H9 (cell line): ENCODE results near the gene GJB5. TPM values are rescaled to one million over a fixed set of nuclear protein-coding genes. Genes with fewer than 3 reads are reported as not detected.

Source experiments
- DNase-seq: peaks from one replicate; pipeline ENCODE4 v3.0.0-alpha.2; 2017
- H2AFZ ChIP-seq: one replicate; pipeline ENCODE4 v1.6.1; 2013; ENCODE audit warnings: mild to moderate bottlenecking, low read length, control low read depth, moderate library complexity
- H2AK5ac ChIP-seq: 2 replicates; pipeline ENCODE4 v1.6.1; 2013; ENCODE audit warnings: low read length, control low read depth, mixed read lengths; ENCODE audit not compliant: insufficient read length
- H2BK120ac ChIP-seq: one replicate; pipeline ENCODE4 v1.6.1; 2013; ENCODE audit warnings: low read depth, mild to moderate bottlenecking, low read length, control low read depth, inconsistent platforms; ENCODE audit not compliant: poor library complexity, severe bottlenecking
- H2BK12ac ChIP-seq: 2 replicates; pipeline ENCODE4 v1.6.1; 2013; ENCODE audit warnings: low read length, control low read depth, mixed read lengths, low read depth; ENCODE audit not compliant: insufficient read length
- H2BK15ac ChIP-seq: 2 replicates; pipeline ENCODE4 v1.6.1; 2013; ENCODE audit warnings: low read depth, low read length, control low read depth
- H2BK20ac ChIP-seq: one replicate; pipeline ENCODE4 v1.6.1; 2013; ENCODE audit warnings: low read depth, mild to moderate bottlenecking, low read length, control low read depth, inconsistent platforms; ENCODE audit not compliant: poor library complexity, severe bottlenecking
- H2BK5ac ChIP-seq: 2 replicates; pipeline ENCODE4 v1.6.1; 2013; ENCODE audit warnings: low read length, control low read depth, mixed read lengths; ENCODE audit not compliant: insufficient read length
- H3K14ac ChIP-seq: 2 replicates; pipeline ENCODE4 v1.6.1; 2013; ENCODE audit warnings: low read length, control low read depth; ENCODE audit not compliant: insufficient read depth
- H3K18ac ChIP-seq: 2 replicates; pipeline ENCODE4 v1.6.1; 2013; ENCODE audit warnings: low read depth, mild to moderate bottlenecking, mixed read lengths, low read length, control low read depth; ENCODE audit not compliant: insufficient read length
- H3K23ac ChIP-seq: 2 replicates; pipeline ENCODE4 v1.6.1; 2013; ENCODE audit warnings: low read length, control low read depth, mixed read lengths, low read depth; ENCODE audit not compliant: insufficient read length
- H3K23me2 ChIP-seq: 2 replicates; pipeline ENCODE4 v1.6.1; 2013; ENCODE audit warnings: low read depth, mild to moderate bottlenecking, mixed read lengths, low read length, control low read depth; ENCODE audit not compliant: insufficient read length, poor library complexity, severe bottlenecking
- H3K27ac ChIP-seq: 2 replicates; pipeline ENCODE4 v1.5.1; 2013; ENCODE audit warnings: low read length, control low read depth, mixed read lengths, low read depth; ENCODE audit not compliant: insufficient read length
- H3K27me3 ChIP-seq: 2 replicates; pipeline ENCODE4 v1.6.1; 2013; ENCODE audit warnings: low read length, control low read depth, inconsistent platforms; ENCODE audit not compliant: insufficient read depth
- H3K4ac ChIP-seq: 2 replicates; pipeline ENCODE4 v1.6.1; 2013; ENCODE audit warnings: low read depth, mild to moderate bottlenecking, control low read depth, inconsistent platforms, low read length, moderate library complexity
- H3K4me1 ChIP-seq: 2 replicates; pipeline ENCODE4 v1.6.1; 2013; ENCODE audit warnings: low read length, control low read depth, inconsistent platforms; ENCODE audit not compliant: insufficient read depth
- H3K4me2 ChIP-seq: 2 replicates; pipeline ENCODE4 v1.6.1; 2013; ENCODE audit warnings: low read length, control low read depth, mixed read lengths; ENCODE audit not compliant: insufficient read length, insufficient read depth
- H3K56ac ChIP-seq: 2 replicates; pipeline ENCODE4 v1.6.1; 2013; ENCODE audit warnings: low read depth, mild to moderate bottlenecking, mixed read lengths, low read length, control low read depth; ENCODE audit not compliant: insufficient read length
- H3K79me1 ChIP-seq: 2 replicates; pipeline ENCODE4 v1.6.1; 2013; ENCODE audit warnings: low read depth, mild to moderate bottlenecking, moderate library complexity, low read length, control low read depth, inconsistent platforms; ENCODE audit not compliant: insufficient read depth, poor library complexity, severe bottlenecking
- H3K79me2 ChIP-seq: 2 replicates; pipeline ENCODE4 v1.6.1; 2013; ENCODE audit warnings: low read length, control low read depth, inconsistent platforms; ENCODE audit not compliant: insufficient read depth
- H3K9ac ChIP-seq: 2 replicates; pipeline ENCODE4 v1.6.1; 2013; ENCODE audit warnings: low read length, control low read depth, mixed read lengths; ENCODE audit not compliant: insufficient read length; ENCODE audit errors: extremely low read depth
- H3K9me3 ChIP-seq: one replicate; pipeline ENCODE4 v1.6.1; 2013; ENCODE audit warnings: low read depth, low read length, inconsistent platforms; ENCODE audit not compliant: control insufficient read depth
- H3T11ph ChIP-seq: one replicate; pipeline ENCODE4 v1.6.1; 2013; ENCODE audit warnings: mild to moderate bottlenecking, low read length, control low read depth, inconsistent platforms
- H4K20me1 ChIP-seq: one replicate; pipeline ENCODE4 v1.6.1; 2013; ENCODE audit not compliant: control insufficient read depth, insufficient read length, insufficient read depth
- H4K5ac ChIP-seq: 2 replicates; pipeline ENCODE4 v1.6.1; 2013; ENCODE audit warnings: low read depth, mild to moderate bottlenecking, mixed read lengths, low read length, control low read depth; ENCODE audit not compliant: insufficient read length
- H4K8ac ChIP-seq: replicated peaks from 2 replicates; pipeline ENCODE4 v1.6.1; 2013; ENCODE audit warnings: low read length, control low read depth, mixed read lengths, low read depth; ENCODE audit not compliant: insufficient read length
- H4K91ac ChIP-seq: 2 replicates; pipeline ENCODE4 v1.6.1; 2013; ENCODE audit warnings: low read depth, mild to moderate bottlenecking, moderate library complexity, mixed read lengths, low read length, control low read depth; ENCODE audit not compliant: insufficient read length
- H3K27ac Mint-ChIP-seq, 3 experiments: 2 replicates in 2 of 3; 3 replicates in 1 of 3; pipeline ENCODE4 v1.8.0; 2020 to 2021; ENCODE audit warnings: mixed read lengths in 3 of 3, mild to moderate bottlenecking in 1 of 3, moderate library complexity in 1 of 3
- H3K27me3 Mint-ChIP-seq: 2 replicates; pipeline ENCODE4 v1.8.0; 2021; ENCODE audit warnings: low read depth, mild to moderate bottlenecking, moderate library complexity, mixed read lengths
- H3K36me3 Mint-ChIP-seq, 3 experiments: 2 replicates in 2 of 3; 3 replicates in 1 of 3; pipeline ENCODE4 v1.8.0; 2020 to 2021; ENCODE audit warnings: low read depth in 3 of 3, mixed read lengths in 3 of 3; ENCODE audit not compliant: insufficient read depth in 1 of 3
- H3K4me1 Mint-ChIP-seq, 2 experiments: 2 replicates each; pipeline ENCODE4 v1.8.0; 2020; ENCODE audit warnings: mixed read lengths in 2 of 2
- H3K4me3 Mint-ChIP-seq, 2 experiments: 2 replicates in 1 of 2; 3 replicates in 1 of 2; pipeline ENCODE4 v1.8.0; 2020 to 2021; ENCODE audit warnings: mild to moderate bottlenecking in 2 of 2, mixed read lengths in 2 of 2, moderate library complexity in 1 of 2
- H3K9me3 Mint-ChIP-seq, 2 experiments: 2 replicates in 1 of 2; 3 replicates in 1 of 2; pipeline ENCODE4 v1.8.0; 2020; ENCODE audit warnings: mild to moderate bottlenecking in 2 of 2, mixed read lengths in 2 of 2, moderate library complexity in 1 of 2
- WGBS: extraction: QIAGEN DNeasy Blood & Tissue Kit; methylation state at CpG from one replicate; pipeline ENCODE4 v1.1.7; 2013; ENCODE audit warnings: missing lambda C conversion rate, low lambda C conversion rate, mixed read lengths; ENCODE audit not compliant: insufficient read length; ENCODE audit errors: extremely low coverage; 5-methylcytosine and 5-hydroxymethylcytosine counted together
- long read RNA-seq: library from polyadenylated mRNA; unstranded; transcript quantifications from one replicate; pipeline ENCODE4 v2.0.0, GENCODE V29; 2020
- total RNA-seq: library from RNA; stranded (reverse); gene quantifications from 2 replicates; pipeline ENCODE4 v1.2.1, GENCODE V29; 2021
- TF ChIP-seq, protein P1 (sequence below): fragments of 200-600 bp; sonication (generic); conservative IDR thresholded peaks from 3 replicates; pipeline ENCODE4 v1.8.0; 2021; ENCODE audit warnings: antibody characterized with exemption, mild to moderate bottlenecking

Gene GJB5
- total RNA-seq, result 0.22 and 0.26 TPM in 2 replicates
- long read RNA-seq, partial matches to known transcripts, result 0 of 1 reads
- long read RNA-seq, other reads (novel, unspliced or antisense), result 0 of 1 reads

DNA sequence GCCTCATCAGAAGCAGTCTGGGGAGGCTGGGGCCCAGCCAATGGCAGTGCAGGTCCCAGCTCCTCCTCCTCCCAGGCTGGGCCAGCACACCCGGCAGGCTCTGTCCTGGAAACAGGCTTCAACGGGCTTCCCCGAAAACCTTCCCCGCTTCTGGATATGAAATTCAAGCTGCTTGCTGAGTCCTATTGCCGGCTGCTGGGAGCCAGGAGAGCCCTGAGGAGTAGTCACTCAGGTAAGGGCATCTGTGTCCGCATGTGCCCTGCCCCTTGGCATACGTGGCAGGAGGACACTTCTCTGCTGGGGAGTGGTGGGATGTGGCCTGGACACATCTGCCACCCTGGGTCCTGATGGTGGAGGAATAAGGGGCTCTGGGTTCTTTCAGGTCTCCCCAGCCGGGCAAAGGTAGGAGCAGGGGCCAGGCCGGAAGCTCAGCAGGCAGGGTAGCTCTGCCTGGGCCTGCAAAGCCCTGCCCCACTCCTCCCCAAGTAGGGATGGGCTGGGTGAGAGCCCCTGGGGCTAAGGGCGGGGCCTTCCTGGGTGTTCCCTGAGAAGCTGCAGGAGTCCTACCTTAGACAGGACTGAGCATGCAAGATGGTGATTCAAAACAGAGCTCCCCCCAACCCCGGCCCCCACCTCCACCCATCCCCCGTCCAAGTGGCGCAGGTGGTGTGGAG, at the start of gene GJB5:
GJB5 (plus strand) TSS at position 84 of the 674 bp plus-strand sequence. CDS start 2,284 bp downstream, outside the sequence.
- peak; percentile 42 for DNase-seq
- Histone ChIP-seq H3K4me2 (no peak within 1 kb of the TSS), H2AFZ (no peak within 1 kb of the TSS), H3K4ac (no peak within 1 kb of the TSS), H2BK120ac (no peak within 1 kb of the TSS), H2BK5ac (no peak within 1 kb of the TSS), H4K20me1 (no peaks in the 10 kb centered on the region), H2BK12ac (no peak within 1 kb of the TSS), H3K9ac (no peak within 1 kb of the TSS), H3T11ph (no peak within 1 kb of the TSS), H3K9me3 (no peaks in the 10 kb centered on the region), H3K23me2 (no peaks in the 10 kb centered on the region), H3K4me1 (no peaks in the 10 kb centered on the region; the same call in 1 of the 2 replicates), H3K79me2 (no peaks in the 10 kb centered on the region), H4K5ac (no peak within 1 kb of the TSS), H3K14ac (no peak within 1 kb of the TSS), H3K56ac (no peak within 1 kb of the TSS), H3K27ac (no peak within 1 kb of the TSS), H3K79me1 (no peaks in the 10 kb centered on the region), H3K18ac (peak within 1 kb of the TSS; percentile 33), H2AK5ac (no peak within 1 kb of the TSS), H3K27me3 (no peaks in the 10 kb centered on the region), H4K8ac (no peak within 1 kb of the TSS), H2BK15ac (no peak within 1 kb of the TSS), H3K23ac (no peak within 1 kb of the TSS), H2BK20ac (no peak within 1 kb of the TSS), H4K91ac (no peak within 1 kb of the TSS)
- Mint-ChIP-seq H3K27ac (peak within 1 kb of the TSS in 1 of 3 experiments; percentile 34; a peak in 1 of 7 replicates), H3K27me3 (peaks cover 8% of the 10 kb centered on the region), H3K9me3 (no peaks in the 10 kb centered on the region), H3K4me3 (no peak within 1 kb of the TSS), H3K4me1 (peaks cover 16% of the 10 kb centered on the region in 2 experiments), H3K36me3 (no peaks in the 10 kb centered on the region)
- TF ChIP-seq, protein P1, sequence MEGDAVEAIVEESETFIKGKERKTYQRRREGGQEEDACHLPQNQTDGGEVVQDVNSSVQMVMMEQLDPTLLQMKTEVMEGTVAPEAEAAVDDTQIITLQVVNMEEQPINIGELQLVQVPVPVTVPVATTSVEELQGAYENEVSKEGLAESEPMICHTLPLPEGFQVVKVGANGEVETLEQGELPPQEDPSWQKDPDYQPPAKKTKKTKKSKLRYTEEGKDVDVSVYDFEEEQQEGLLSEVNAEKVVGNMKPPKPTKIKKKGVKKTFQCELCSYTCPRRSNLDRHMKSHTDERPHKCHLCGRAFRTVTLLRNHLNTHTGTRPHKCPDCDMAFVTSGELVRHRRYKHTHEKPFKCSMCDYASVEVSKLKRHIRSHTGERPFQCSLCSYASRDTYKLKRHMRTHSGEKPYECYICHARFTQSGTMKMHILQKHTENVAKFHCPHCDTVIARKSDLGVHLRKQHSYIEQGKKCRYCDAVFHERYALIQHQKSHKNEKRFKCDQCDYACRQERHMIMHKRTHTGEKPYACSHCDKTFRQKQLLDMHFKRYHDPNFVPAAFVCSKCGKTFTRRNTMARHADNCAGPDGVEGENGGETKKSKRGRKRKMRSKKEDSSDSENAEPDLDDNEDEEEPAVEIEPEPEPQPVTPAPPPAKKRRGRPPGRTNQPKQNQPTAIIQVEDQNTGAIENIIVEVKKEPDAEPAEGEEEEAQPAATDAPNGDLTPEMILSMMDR, result no peak
- WGBS, result no CpG with 5 or more reads among the region's 13 CpGs
